GM18526 (cell line): Measurements from ENCODE around the gene TBC1D8.

ENCODE experiments used
- POLR2A ChIP-seq: IDR thresholded peaks from 3 replicates; pipeline ENCODE4 v1.6.1; 2011; ENCODE audit not compliant: insufficient read length; ENCODE audit errors: extremely low read depth

TBC1D8 gene

DNA sequence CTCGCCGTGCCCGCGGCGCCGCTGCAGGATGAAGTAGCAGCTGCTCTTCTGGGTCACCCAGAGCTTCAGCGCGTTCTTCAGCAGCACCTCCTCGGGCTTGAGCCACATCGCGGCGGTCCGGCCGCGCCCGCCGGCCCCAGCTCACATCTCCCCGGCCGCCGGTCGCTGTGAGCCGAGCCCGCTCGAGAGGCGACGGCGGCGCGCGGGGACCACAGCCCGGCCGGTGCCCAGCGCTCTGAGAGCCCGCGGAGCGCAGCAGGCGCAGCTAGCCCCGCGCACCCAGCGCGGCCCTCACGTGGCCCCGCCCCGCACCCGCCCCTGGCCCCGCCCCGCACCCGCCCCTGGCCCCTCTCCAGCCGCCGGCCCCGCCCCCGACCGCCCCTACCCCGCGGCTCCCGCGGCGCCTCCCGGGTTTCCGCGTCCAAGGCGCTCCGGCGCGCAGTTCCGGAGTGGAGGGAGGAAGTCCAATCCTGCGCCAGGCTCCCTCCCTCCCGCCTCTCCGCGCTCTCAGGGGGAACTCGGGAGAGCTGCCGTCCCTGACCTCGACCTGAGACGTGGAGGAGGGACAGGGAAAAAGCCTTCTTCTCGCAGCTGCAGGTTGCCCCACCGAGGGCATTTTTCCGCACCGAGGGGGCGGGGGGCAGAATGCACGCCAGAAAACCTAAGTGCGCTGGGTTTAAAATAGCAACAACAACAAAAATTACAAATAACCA, at the start of gene TBC1D8:
TBC1D8 (minus strand) TSS at position 237 of the 713 bp plus-strand sequence; CDS start at position 108, 129 bp downstream.
- TF ChIP-seq POLR2A, result no peak

DNA sequence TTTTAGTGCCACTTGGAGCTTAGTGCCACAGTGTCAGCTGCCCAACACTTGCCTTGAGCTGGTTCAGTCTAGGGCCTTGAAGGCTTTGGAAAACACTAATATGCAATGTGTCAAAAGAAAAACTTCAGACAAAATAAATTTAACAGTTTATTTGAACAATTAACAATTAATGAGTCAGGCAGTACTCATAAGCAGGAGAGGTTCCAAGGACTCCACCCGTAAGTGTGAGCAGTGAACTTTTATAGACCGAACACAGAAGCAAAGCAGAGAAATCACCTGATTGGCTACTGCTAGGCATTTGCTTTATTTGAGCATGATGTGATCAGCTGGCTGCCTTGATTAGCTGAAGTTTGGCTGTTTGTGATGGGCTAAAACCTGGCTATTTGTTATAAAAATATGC, 49.5 kb upstream of the TBC1D8 start:
- TF ChIP-seq POLR2A, result no peak

DNA sequence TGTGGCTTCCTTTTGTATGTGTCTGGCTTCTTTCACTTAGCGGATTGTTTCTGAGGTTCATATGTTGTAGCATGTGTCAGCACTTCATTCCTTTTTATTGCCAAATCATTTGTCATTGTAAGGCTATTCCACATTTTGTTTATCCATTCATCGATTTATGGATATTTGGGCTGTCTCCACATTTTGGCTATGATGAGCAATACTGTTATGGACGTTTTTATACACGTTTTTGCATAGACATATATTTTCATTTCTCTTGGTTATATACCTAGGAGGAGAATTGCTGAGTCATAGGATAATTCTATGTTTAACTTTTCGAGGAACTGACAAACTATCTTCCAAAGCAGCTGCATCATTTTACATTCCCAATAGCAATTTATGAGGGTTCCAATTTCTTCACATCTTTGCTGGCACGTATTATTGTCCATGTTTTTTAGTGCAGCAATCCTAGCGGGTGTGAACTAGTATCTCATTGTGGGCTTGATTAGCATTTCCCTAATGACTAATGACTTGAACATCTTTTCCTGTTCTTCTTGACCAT, 48.1 kb upstream of the TBC1D8 start:
- TF ChIP-seq POLR2A, result no peak

DNA sequence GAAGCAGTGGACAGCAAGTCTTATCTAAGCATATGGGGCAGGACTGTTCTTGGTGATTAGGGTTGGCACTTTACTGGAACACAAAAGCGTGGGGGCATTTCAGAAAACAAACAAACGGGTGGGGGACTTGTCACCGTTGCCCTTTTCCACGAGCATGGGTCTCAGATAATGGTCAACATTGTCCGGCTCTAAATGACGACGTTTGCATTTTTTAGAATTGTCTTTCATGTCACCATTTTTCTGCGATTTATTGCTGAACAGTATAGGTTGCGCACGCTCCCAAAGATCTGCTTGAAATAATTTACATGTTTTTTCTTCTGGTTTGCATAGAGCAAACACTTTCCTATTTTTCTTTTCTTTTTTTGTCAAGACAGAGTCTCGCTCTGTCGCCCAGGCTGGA, 46.6 kb upstream of the TBC1D8 start:
- no peak for TF ChIP-seq POLR2A

DNA sequence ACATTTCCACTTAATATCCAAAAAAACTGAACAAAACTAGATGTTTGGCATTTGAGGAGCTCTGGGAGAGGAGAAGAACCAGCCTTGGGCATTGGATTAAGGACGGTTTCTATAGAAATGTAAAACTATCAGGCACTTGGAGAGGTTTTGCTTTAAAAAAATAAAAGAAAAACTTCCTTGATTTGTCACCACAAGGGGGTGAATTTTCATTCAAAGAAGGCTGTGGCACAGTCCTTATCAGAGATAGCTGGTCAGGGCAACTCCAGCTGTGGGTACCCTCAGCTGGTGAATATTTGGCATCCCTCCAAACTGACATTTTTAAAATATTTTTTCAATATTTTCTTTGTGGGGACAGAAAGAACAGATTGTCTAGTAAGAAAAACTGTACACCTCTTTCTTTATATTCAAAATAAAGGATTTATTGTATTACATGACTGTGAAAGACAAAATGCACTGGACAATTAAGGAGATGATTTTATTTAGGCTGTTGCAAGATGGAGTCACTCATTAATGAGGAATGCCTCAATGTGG, 46.1 kb upstream of the TBC1D8 start:
- no peak for TF ChIP-seq POLR2A

DNA sequence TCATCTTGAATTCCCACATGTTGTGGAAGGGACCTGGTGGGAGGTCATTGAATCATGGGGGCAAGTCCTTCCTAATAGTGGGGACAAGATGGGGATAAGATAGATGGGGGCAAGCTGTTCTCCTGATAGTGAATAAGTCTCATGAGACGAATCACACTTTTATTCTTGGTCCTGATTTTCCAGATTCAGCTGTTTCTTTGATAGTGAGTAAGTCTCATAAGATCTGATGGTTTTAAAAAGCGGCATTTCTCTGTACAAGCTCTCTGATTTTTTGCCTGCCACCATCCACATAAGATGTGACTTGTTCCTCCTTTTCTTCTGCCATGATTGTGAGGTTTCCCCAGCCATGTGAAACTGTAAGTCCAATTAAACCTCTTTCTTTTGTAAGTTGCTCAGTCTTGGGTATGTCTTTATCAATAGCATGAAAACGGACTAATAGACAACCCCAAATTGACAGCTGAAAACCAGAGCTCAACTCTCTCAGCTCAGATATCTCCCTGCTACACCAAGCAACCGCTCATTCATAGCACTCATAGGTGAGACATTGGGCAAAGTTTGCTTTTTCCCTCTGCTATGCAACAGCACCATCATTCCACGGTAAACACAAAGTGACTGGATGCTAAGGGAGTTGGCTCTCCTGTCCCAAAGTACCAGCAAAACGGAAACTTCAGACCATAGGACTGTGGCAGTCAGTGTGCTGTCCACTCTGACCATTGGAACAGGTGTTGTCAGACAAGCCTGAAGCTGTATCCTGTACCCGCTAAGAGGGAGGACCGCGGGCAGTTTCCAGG, 44.9 kb upstream of the TBC1D8 start:
- TF ChIP-seq POLR2A, result no peak

DNA sequence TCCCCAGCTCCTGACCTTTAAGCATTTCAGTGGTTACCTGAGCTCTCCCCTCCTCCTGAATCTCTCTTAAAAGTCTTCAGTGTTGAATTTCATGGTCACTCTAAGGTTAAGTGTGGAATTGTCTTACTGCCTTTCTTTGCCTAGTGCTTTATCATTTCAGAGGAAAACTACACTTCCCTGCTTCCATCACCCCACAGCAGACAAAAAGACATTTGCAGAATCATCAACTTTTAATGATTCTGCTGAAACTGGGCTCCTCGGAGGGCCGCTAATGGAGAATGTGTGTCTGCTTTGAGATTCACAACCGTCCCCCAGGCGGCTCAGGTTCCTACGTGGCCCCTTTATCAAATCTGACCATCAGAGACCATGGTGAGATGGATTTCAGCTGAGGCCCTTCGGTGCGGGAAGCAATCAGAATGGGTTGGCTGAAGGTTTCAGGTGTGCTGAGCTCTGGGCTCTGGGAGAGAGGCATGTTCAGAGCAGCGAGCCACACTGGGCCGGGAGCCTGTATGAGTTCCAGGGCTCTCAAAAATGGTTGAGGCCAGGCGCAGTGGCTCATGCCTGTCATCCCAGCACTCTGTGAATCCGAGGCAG, 41.9 kb upstream of the TBC1D8 start:
- TF ChIP-seq POLR2A, result no peak

DNA sequence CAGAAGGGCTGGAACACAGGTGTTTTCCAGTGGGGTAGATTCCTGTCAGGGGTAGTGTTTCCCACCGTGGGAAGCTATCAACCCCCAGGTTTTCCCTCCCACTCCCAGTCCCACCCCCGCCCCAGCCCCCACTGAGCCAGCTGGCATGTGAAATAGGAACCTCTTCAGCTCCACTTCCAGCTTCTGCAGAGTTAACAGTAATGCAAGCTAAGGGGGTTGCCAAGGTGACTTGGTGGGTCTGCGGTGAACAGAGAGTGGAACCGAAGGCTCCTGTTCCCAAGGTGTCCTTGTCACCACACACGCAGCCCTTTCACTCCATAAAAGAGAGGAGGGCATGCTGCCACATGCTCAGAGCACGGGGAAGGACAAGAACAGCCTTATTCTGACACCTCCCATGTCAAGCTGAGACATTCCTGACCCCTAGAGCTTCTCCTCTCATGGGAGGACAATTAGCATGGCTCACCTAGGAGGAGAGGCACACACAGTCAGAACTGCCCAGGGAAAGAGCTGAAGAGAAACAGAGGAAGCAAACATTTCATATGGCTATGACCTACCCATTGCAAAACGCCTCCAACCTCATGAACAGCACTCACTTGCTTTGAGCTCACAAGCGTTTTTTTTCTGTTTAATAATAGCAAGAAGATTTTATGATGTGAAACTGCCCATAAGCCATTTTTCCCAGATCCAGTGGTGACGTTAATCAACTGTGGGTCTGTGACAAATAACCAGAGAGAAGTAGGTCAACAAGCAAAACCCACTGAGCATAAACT, 39.8 kb upstream of the TBC1D8 start:
- TF ChIP-seq POLR2A, result no peak

DNA sequence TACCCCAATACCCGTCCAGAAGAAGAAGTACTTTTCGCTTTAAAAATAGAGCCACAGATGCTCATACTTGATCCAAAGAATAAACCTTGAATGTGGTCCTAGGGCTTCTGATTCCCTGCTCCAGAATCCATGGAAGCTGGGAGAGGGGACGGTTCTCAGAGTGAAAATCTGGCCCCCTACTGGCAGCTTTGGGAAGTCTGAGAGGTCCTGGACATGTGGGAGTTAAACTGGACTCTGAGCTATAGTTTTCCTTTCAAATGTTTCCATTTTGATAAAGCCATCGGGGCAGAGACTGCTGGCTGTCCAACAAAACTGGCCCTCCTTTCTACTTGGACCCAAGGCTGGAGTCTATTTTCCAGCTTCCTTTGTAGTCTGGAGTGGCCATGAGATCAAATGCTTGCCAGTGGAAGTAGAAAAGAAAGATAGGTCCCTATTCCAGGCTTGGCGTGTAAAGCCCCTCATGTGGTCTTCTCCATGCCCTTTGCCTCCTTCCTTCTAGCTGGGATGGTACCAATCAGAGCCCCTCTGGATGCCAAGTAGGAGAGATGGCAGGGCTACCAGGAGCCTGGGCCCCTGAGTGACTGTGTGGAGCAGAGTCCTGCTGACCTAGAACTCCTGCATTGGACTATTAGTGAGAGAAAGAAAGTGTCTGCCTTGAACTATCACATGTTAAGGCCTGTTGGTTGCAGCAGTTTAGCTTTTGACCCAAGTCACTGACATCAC, 37.7 kb upstream of the TBC1D8 start:
- no peak for TF ChIP-seq POLR2A

DNA sequence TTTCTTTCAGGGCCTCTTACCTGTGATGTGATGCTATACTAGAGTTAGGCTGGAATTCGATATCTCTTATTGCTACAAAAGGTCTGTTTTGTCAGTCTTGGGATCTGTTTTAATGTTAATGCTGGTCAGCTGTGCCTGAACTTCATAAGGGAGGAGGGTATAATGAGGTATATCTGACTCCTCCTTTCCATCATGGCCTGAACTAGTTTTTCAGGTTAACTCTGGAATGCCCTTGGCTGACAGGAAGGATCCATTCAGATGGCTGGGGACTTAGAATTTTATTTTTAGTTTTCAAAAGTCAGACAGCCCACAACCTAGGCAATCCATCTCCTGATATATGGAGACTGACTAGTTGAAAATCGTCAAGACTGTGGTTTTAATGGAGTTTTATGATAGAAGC, 35.9 kb upstream of the TBC1D8 start:
- no peak for TF ChIP-seq POLR2A

DNA sequence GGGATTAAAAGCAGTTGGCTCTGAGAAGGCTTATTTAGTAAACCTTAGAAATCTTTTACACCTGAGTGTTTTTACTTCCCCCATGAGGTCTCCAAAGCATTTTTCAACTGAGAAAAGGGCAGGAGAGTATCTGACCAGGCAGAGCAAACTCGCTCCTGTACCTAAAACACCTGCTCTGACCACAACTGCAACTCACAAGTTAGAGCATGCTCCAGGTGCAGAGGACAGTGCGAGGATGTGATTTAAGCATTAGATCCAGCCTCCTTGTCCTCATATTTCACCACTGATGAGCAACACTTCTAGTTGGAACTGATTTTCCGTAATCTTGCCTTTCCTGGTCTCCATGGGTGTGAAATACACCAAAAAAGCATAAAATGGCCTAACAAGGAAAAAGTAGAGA, 34.5 kb upstream of the TBC1D8 start:
- TF ChIP-seq POLR2A, result no peak

DNA sequence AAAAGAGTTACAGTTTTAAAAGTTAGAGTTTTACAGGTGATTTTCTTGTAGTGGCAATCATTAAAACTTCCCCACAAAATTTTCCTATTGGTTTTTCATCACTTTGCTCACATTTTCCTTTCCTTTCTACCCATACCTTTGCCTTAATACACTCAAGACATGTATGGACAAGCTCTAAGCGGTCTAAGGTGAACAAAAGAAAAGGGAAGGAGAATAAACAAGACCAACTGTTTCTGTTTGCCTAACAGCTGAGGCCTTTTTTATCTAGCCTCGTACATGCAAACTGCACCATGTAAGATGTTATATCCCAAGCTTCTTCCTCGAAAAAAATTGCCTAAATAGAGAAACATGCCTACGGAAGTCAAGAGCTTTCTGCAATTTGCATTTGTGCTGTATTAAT, 33.9 kb upstream of the TBC1D8 start:
- TF ChIP-seq POLR2A, result no peak

DNA sequence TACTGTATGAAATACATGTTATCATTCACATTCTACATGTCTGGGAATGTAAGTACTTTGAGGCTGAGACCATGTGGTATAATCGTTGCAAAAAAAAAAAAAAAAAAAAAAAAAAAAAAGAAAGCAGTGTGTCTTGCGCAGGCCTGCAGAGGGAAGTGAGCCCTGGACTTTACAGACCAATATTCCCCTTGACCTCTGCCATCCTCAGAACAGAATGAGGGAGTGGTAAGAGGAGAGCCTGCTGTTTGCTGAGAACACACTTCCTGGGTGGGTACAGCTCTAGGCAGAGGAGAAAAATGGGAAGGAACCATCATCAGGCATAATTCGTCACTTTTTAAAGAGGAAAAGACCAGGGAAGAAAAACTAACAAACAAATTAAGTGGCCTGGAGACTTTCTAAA, 28.8 kb upstream of the TBC1D8 start:
- no peak for TF ChIP-seq POLR2A

DNA sequence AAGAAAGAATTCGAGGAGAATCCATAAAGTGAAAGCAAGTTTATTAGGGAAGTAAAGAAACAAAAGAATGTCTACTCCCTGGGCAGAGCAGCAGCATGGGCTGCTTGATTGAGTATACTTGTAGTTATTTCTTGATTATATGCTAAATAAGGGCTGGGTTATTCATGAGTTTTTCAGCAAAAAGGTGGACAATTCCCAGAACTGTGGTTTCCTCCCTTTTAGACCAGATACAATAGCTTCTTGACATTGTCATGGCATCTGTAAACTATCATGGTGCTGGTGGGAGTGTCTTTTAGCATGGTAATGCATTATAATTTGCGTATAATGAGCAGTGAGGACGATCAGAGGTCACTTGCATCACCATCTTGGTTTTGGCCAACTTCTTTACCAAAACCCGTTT, 25.6 kb upstream of the TBC1D8 start:
- TF ChIP-seq POLR2A, result no peak
